Stimulated activated CD4-positive, alpha-beta T cell treated with anti-CD3 and anti-CD28 coated beads, Interleukin-12 subunit alpha, Interleukin-12 subunit beta, amount 100 ng/mL, for 24 hours (primary cell): Measurements from ENCODE around the gene ARIH1.
"Not testable (repeated sequence)": the region's sequence is repeated elsewhere in the genome, so short reads cannot be mapped to it uniquely, and the experiment has no call there.

Experiments used
- DNase-seq, 2 experiments: peaks; one replicate each; pipeline ENCODE4 v3.0.0-alpha.2; 2020; ENCODE audit warnings: low read depth in 2 of 2

Gene ARIH1

GRCh38 chr15:72599855-72600464 is 125.8 kb downstream of the ARIH1 start:
- no peak for DNase-seq

GRCh38 chr15:72604794-72605193 is 130.7 kb downstream of the ARIH1 start:
- DNase-seq, result no peak

GRCh38 chr15:72608084-72608483 is 134.0 kb downstream of the ARIH1 start:
- not testable (repeated sequence) for DNase-seq

- DNase-seq, result no peak
These were observed 135.7 kb downstream of the ARIH1 start for GRCh38 chr15:72609862-72610261.

- not testable (repeated sequence) for DNase-seq
These were observed 138.2 kb downstream of the ARIH1 start for GRCh38 chr15:72612324-72612723.

GRCh38 chr15:72614810-72615532 is 140.8 kb downstream of the ARIH1 start:
- DNase-seq, result no peak

- not testable (repeated sequence) for DNase-seq
These were observed 141.6 kb downstream of the ARIH1 start for GRCh38 chr15:72615533-72616233.

GRCh38 chr15:72616491-72617210 is 142.5 kb downstream of the ARIH1 start:
- no peak for DNase-seq

- DNase-seq, result not testable (repeated sequence)
These were observed 149.7 kb downstream of the ARIH1 start for GRCh38 chr15:72623854-72624253.

GRCh38 chr15:72626153-72626552 is 152.0 kb downstream of the ARIH1 start:
- DNase-seq, result not testable (repeated sequence)

- DNase-seq, result not testable (repeated sequence)
These were observed 154.3 kb downstream of the ARIH1 start for GRCh38 chr15:72628249-72629067.

- not testable (repeated sequence) for DNase-seq
These were observed 155.0 kb downstream of the ARIH1 start for GRCh38 chr15:72629068-72629570.

GRCh38 chr15:72636519-72637282 is 162.6 kb downstream of the ARIH1 start:
- DNase-seq, result peak; percentile 43 to 58

- not testable (repeated sequence) for DNase-seq
These were observed 165.8 kb downstream of the ARIH1 start for GRCh38 chr15:72639759-72640483.

GRCh38 chr15:72642271-72642670 is 168.1 kb downstream of the ARIH1 start:
- not testable (repeated sequence) for DNase-seq

GRCh38 chr15:72648631-72649253 is 174.6 kb downstream of the ARIH1 start:
- DNase-seq, result not testable (repeated sequence)
